GM23338 (cell line): ENCODE measurements around the gene KPNA4.

ENCODE experiments used
- EZH2 ChIP-seq: fragments of 200-600 bp; sonication (generic); IDR thresholded peaks from one replicate; pipeline ENCODE4 v1.8.0; 2017; ENCODE audit warnings: antibody characterized with exemption, mild to moderate bottlenecking, low read depth; ENCODE audit not compliant: unreplicated experiment
- NANOG ChIP-seq: IDR thresholded peaks from 2 replicates; pipeline ENCODE4 v1.6.1; 2016; ENCODE audit warnings: antibody characterized with exemption, borderline replicate concordance
- POLR2AphosphoS5 ChIP-seq: IDR thresholded peaks from 2 replicates; pipeline ENCODE4 v1.6.1; 2016; ENCODE audit warnings: antibody characterized with exemption, low read depth
- ZNF114 ChIP-seq: fragments of 250-450 bp; sonication (Bioruptor Pico); IDR thresholded peaks from 2 replicates; pipeline ENCODE4 v1.5.0; 2020; ENCODE audit warnings: mild to moderate bottlenecking, moderate library complexity
- TF ChIP-seq, protein P1 (sequence below), 2 experiments: fragments of 200-600 bp in 1 of 2; sonication (generic) in 1 of 2; conservative IDR thresholded peaks; 2 replicates each; pipeline versions ENCODE4 v1.5.1 to v1.6.1; 2016 to 2017; ENCODE audit warnings: antibody characterized with exemption in 2 of 2, low read depth in 2 of 2, mild to moderate bottlenecking in 2 of 2, moderate library complexity in 1 of 2
- TF ChIP-seq, protein P2 (sequence below): IDR thresholded peaks from one replicate; pipeline ENCODE4 v1.6.1; 2018; ENCODE audit warnings: antibody characterized with exemption; ENCODE audit not compliant: unreplicated experiment
- TF ChIP-seq, protein P3 (sequence below): fragments of 250-450 bp; sonication (Bioruptor Pico); IDR thresholded peaks from 2 replicates; pipeline ENCODE4 v1.5.0; 2020; ENCODE audit warnings: mild to moderate bottlenecking, moderate library complexity

DNA sequence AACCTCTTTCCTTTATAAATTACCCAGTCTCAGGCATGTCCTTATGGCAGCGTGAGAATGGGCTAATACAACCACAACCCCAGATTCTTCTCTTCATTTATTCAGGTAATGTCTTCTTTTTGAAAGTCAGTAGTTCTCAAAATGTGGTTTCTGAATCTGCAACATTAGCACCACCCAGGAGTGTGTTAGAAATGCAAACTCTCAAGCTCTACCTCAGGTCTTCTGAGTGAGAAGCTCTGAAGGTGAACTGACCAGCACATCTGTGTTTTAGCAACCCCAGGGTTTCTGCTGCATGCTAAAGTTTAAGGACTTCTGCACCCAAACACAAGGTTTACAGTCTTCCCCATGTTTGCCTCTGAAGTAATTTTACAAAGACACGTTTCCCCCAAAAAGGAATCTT, 93.5 kb downstream of the KPNA4 start:
- TF ChIP-seq, protein P1, sequence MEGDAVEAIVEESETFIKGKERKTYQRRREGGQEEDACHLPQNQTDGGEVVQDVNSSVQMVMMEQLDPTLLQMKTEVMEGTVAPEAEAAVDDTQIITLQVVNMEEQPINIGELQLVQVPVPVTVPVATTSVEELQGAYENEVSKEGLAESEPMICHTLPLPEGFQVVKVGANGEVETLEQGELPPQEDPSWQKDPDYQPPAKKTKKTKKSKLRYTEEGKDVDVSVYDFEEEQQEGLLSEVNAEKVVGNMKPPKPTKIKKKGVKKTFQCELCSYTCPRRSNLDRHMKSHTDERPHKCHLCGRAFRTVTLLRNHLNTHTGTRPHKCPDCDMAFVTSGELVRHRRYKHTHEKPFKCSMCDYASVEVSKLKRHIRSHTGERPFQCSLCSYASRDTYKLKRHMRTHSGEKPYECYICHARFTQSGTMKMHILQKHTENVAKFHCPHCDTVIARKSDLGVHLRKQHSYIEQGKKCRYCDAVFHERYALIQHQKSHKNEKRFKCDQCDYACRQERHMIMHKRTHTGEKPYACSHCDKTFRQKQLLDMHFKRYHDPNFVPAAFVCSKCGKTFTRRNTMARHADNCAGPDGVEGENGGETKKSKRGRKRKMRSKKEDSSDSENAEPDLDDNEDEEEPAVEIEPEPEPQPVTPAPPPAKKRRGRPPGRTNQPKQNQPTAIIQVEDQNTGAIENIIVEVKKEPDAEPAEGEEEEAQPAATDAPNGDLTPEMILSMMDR (conservative IDR thresholded peaks at IDR 0.05; ENCODE audit: low read depth in 2 of 2): no peak
- TF ChIP-seq, protein P2, sequence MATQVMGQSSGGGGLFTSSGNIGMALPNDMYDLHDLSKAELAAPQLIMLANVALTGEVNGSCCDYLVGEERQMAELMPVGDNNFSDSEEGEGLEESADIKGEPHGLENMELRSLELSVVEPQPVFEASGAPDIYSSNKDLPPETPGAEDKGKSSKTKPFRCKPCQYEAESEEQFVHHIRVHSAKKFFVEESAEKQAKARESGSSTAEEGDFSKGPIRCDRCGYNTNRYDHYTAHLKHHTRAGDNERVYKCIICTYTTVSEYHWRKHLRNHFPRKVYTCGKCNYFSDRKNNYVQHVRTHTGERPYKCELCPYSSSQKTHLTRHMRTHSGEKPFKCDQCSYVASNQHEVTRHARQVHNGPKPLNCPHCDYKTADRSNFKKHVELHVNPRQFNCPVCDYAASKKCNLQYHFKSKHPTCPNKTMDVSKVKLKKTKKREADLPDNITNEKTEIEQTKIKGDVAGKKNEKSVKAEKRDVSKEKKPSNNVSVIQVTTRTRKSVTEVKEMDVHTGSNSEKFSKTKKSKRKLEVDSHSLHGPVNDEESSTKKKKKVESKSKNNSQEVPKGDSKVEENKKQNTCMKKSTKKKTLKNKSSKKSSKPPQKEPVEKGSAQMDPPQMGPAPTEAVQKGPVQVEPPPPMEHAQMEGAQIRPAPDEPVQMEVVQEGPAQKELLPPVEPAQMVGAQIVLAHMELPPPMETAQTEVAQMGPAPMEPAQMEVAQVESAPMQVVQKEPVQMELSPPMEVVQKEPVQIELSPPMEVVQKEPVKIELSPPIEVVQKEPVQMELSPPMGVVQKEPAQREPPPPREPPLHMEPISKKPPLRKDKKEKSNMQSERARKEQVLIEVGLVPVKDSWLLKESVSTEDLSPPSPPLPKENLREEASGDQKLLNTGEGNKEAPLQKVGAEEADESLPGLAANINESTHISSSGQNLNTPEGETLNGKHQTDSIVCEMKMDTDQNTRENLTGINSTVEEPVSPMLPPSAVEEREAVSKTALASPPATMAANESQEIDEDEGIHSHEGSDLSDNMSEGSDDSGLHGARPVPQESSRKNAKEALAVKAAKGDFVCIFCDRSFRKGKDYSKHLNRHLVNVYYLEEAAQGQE: no peak
- TF ChIP-seq, protein P3, sequence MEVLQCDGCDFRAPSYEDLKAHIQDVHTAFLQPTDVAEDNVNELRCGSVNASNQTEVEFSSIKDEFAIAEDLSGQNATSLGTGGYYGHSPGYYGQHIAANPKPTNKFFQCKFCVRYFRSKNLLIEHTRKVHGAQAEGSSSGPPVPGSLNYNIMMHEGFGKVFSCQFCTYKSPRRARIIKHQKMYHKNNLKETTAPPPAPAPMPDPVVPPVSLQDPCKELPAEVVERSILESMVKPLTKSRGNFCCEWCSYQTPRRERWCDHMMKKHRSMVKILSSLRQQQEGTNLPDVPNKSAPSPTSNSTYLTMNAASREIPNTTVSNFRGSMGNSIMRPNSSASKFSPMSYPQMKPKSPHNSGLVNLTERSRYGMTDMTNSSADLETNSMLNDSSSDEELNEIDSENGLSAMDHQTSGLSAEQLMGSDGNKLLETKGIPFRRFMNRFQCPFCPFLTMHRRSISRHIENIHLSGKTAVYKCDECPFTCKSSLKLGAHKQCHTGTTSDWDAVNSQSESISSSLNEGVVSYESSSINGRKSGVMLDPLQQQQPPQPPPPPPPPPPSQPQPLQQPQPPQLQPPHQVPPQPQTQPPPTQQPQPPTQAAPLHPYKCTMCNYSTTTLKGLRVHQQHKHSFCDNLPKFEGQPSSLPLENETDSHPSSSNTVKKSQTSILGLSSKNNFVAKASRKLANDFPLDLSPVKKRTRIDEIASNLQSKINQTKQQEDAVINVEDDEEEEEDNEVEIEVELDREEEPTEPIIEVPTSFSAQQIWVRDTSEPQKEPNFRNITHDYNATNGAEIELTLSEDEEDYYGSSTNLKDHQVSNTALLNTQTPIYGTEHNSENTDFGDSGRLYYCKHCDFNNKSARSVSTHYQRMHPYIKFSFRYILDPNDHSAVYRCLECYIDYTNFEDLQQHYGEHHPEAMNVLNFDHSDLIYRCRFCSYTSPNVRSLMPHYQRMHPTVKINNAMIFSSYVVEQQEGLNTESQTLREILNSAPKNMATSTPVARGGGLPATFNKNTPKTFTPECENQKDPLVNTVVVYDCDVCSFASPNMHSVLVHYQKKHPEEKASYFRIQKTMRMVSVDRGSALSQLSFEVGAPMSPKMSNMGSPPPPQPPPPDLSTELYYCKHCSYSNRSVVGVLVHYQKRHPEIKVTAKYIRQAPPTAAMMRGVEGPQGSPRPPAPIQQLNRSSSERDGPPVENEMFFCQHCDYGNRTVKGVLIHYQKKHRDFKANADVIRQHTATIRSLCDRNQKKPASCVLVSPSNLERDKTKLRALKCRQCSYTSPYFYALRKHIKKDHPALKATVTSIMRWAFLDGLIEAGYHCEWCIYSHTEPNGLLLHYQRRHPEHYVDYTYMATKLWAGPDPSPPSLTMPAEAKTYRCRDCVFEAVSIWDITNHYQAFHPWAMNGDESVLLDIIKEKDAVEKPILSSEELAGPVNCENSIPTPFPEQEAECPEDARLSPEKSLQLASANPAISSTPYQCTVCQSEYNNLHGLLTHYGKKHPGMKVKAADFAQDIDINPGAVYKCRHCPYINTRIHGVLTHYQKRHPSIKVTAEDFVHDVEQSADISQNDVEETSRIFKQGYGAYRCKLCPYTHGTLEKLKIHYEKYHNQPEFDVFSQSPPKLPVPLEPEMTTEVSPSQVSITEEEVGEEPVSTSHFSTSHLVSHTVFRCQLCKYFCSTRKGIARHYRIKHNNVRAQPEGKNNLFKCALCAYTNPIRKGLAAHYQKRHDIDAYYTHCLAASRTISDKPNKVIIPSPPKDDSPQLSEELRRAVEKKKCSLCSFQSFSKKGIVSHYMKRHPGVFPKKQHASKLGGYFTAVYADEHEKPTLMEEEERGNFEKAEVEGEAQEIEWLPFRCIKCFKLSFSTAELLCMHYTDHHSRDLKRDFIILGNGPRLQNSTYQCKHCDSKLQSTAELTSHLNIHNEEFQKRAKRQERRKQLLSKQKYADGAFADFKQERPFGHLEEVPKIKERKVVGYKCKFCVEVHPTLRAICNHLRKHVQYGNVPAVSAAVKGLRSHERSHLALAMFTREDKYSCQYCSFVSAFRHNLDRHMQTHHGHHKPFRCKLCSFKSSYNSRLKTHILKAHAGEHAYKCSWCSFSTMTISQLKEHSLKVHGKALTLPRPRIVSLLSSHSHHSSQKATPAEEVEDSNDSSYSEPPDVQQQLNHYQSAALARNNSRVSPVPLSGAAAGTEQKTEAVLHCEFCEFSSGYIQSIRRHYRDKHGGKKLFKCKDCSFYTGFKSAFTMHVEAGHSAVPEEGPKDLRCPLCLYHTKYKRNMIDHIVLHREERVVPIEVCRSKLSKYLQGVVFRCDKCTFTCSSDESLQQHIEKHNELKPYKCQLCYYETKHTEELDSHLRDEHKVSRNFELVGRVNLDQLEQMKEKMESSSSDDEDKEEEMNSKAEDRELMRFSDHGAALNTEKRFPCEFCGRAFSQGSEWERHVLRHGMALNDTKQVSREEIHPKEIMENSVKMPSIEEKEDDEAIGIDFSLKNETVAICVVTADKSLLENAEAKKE (CRISPR knock-in tag): no peak
- TF ChIP-seq ZNF114 (CRISPR knock-in tag): no peak
- no peak for TF ChIP-seq EZH2
- no peak for TF ChIP-seq POLR2AphosphoS5
- no peak for TF ChIP-seq NANOG
